ENCODE data around the gene PAN3.

GRCh38 chr13:28121224-28121623 lies 17.1 kb upstream of the PAN3 start:
- TF ChIP-seq EGR1 (IDR thresholded peaks at IDR 0.05; ENCODE audit: borderline replicate concordance, low read depth, low read length), result no peak
- no peak for TF ChIP-seq KDM1A (IDR thresholded peaks at IDR 0.05; ENCODE audit: borderline replicate concordance, low read length)
